ENCODE data around the gene SIK3. TPM values are rescaled to one million over a fixed set of nuclear protein-coding genes. Genes with fewer than 3 reads are reported as not detected.

Gene SIK3
- total and polyA plus RNA-seq, 2 donors (not counting 3 experiments of a cell fraction or from before 2014, with no cell fraction given) = 10.3 to 21.3 TPM

- Histone ChIP-seq H4K20me1 (replicated peaks; ENCODE audit: control insufficient read depth, extremely low read depth, insufficient read depth, low read length) (peaks cover 2% of the 10 kb centered on the region), H3K79me2 (ENCODE audit: control insufficient read depth, insufficient read depth, low read length) (no peaks in the 10 kb centered on the region), H3K27ac (ENCODE audit: insufficient read depth, low read depth, low read length) (no peak overlapping the region), H3K4me3 (replicated peaks in 1 of 3; ENCODE audit: insufficient read depth in 1 of 3, low read depth in 1 of 3, low read length in 3 of 3) (no peak overlapping the region), H3K4me2 (ENCODE audit: insufficient read depth, low read length) (no peak overlapping the region), H3K4me1 (ENCODE audit: control insufficient read depth, extremely low read depth, insufficient read depth, low read length) (no peaks in the 10 kb centered on the region), H3K36me3 (ENCODE audit: control insufficient read depth in 2 of 2, extremely low read depth in 1 of 2, insufficient read depth in 2 of 2, low read length in 2 of 2) (no peaks in the 10 kb centered on the region), H3K27me3 (ENCODE audit: control insufficient read depth in 2 of 2, insufficient read depth in 2 of 2, low read length in 2 of 2) (no peaks in the 10 kb centered on the region), H2AFZ (ENCODE audit: low read depth, low read length) (no peak overlapping the region), H3K9me3 (replicated peaks; ENCODE audit: control insufficient read depth, insufficient read depth, low read length) (no peaks in the 10 kb centered on the region), H3K9me1 (replicated peaks; ENCODE audit: control insufficient read depth, extremely low read depth, insufficient read depth, low read length) (no peaks in the 10 kb centered on the region), H3K9ac (replicated peaks; ENCODE audit: extremely low read depth, insufficient read depth, low read length) (no peak overlapping the region)
- dilution Hi-C loops (cut with MboI; ENCODE audit: extremely low pct_ligation_motif_present, low sequenced_read_pairs) (no loop called here), intact Hi-C loops (cut with micrococcal nuclease) (no loop called here)
- ChIA-PET CTCF (interaction anchor here (0.6 to 1.4 kb wide), 4 partner anchors 8 to 61 kb away, joined by 3 to 4 read pairs (median 3); no protein-coding TSS in a partner anchor), POLR2A (no interaction called here)
- FAIRE-seq (no peak), DNase-seq (ENCODE audit: low read depth, low spot score) (no peak)
- no TSS peak for BruUV-seq (replicated peaks)
- TF ChIP-seq POLR2A (IDR thresholded peaks at IDR 0.05; ENCODE audit: low read depth, low read length) (no peak), GATA2 (IDR thresholded peaks at IDR 0.05; ENCODE audit: insufficient read depth, insufficient read length, low read depth, low read length) (no peak), FOS (IDR thresholded peaks at IDR 0.05; ENCODE audit: borderline replicate concordance, insufficient read depth, low read length) (no peak), JUN (IDR thresholded peaks at IDR 0.05; ENCODE audit: borderline replicate concordance, insufficient read depth, insufficient read length, low read depth) (no peak), MYC (IDR thresholded peaks at IDR 0.05; ENCODE audit: low read depth, low read length) (no peak), MAX (IDR thresholded peaks at IDR 0.05; ENCODE audit: insufficient read depth, insufficient read length) (no peak), CTCF (IDR thresholded peaks at IDR 0.05; ENCODE audit: extremely low read depth in 1 of 2, insufficient read depth in 1 of 2, low read depth in 1 of 2, low read length in 2 of 2) (no peak), EZH2 (IDR thresholded peaks at IDR 0.05; ENCODE audit: borderline replicate concordance, low read depth, low read length, severe bottlenecking) (no peak), POLR2AphosphoS5 (IDR thresholded peaks at IDR 0.05; ENCODE audit: insufficient read depth, low read depth, low read length) (no peak)
Observed at GRCh38 chr11:116969694-116970093, 128.5 kb downstream of the SIK3 start.

All from endothelial cell of umbilical vein (primary cell).